PC-9 (cell line): ENCODE results near the gene SARS2. TPM values are rescaled to one million over a fixed set of nuclear protein-coding genes. Genes with fewer than 3 reads are reported as not detected.

Experiments used
- BruUV-seq: library from RNA; stranded (reverse); fragments of 400-500 nt; replicated peaks from 2 replicates; lab custom pipeline; 2021; lab: Mats Ljungman, UMichigan
- CTCF ChIA-PET: fragments of 300-600 bp; sonication (Branson Sonifier 250); formaldehyde crosslinking; loops from one replicate; lab custom pipeline; 2022; ENCODE audit warnings: antibody characterized with exemption; lab: Charles Lee
- POLR2A ChIA-PET: fragments of 300-600 bp; sonication (Branson Sonifier 250); formaldehyde crosslinking; loops from one replicate; lab custom pipeline; 2022; ENCODE audit warnings: antibody characterized with exemption; ENCODE audit not compliant: unreplicated experiment; lab: Charles Lee
- DNase-seq, 2 experiments: peaks; one replicate each; pipeline versions ENCODE4 v3.0.0 to v3.0.0-alpha.2; 2015 to 2022; ENCODE audit warnings: mixed read lengths in 1 of 2
- H2AFZ ChIP-seq: fragments of 200-600 bp; sonication (generic); 2 replicates; pipeline ENCODE4 v1.8.1; 2017; ENCODE audit warnings: antibody characterized with exemption
- H3F3A ChIP-seq: fragments of 200-600 bp; sonication (generic); 2 replicates; pipeline ENCODE4 v1.8.1; 2017; ENCODE audit warnings: antibody characterized with exemption, mild to moderate bottlenecking, low read depth; ENCODE audit not compliant: insufficient read depth
- H3K27ac ChIP-seq: fragments of 200-600 bp; sonication (generic); 2 replicates; pipeline ENCODE4 v1.6.1; 2016; ENCODE audit warnings: mixed run types
- H3K27me3 ChIP-seq: fragments of 200-600 bp; sonication (generic); 2 replicates; pipeline ENCODE4 v1.6.1; 2016; ENCODE audit warnings: low read depth, mixed run types; ENCODE audit not compliant: insufficient read depth
- H3K36me3 ChIP-seq: fragments of 200-600 bp; sonication (generic); 2 replicates; pipeline ENCODE4 v1.6.1; 2016; ENCODE audit warnings: low read depth, mixed run types
- H3K4me1 ChIP-seq: fragments of 200-600 bp; sonication (generic); replicated peaks from 2 replicates; pipeline ENCODE4 v1.6.1; 2016; ENCODE audit warnings: mixed run types; ENCODE audit not compliant: insufficient read depth
- H3K4me2 ChIP-seq: fragments of 200-600 bp; sonication (generic); 2 replicates; pipeline ENCODE4 v1.6.1; 2017; ENCODE audit warnings: mixed run types
- H3K4me3 ChIP-seq: fragments of 200-600 bp; sonication (generic); 2 replicates; pipeline ENCODE4 v1.6.1; 2016; ENCODE audit warnings: mixed run types
- H3K79me2 ChIP-seq: fragments of 200-600 bp; sonication (generic); 2 replicates; pipeline ENCODE4 v1.6.1; 2017; ENCODE audit warnings: low read depth, mixed run types
- H3K9me2 ChIP-seq: fragments of 200-600 bp; sonication (generic); 2 replicates; pipeline ENCODE4 v1.8.1; 2017; ENCODE audit warnings: mild to moderate bottlenecking; ENCODE audit not compliant: insufficient read depth
- H3K9me3 ChIP-seq: fragments of 200-600 bp; sonication (generic); 2 replicates; pipeline ENCODE4 v1.8.1; 2016; ENCODE audit warnings: low read depth; ENCODE audit not compliant: insufficient read depth
- H4K20me1 ChIP-seq: fragments of 200-600 bp; sonication (generic); 2 replicates; pipeline ENCODE4 v1.8.1; 2017; ENCODE audit not compliant: insufficient read depth
- EZH2 ChIP-seq: fragments of 200-600 bp; sonication (generic); IDR thresholded peaks from 2 replicates; pipeline ENCODE4 v1.8.0; 2017; ENCODE audit warnings: antibody characterized with exemption, low read depth
- intact Hi-C: fragments of 100-400 bp; cut with micrococcal nuclease; formaldehyde crosslinking; loops from one replicate; pipeline ENCODE4 v1.10.0; 2022; ENCODE audit not compliant: unreplicated experiment
- total RNA-seq: library from RNA; stranded (reverse); gene quantifications from 2 replicates; pipeline ENCODE4 v1.2.3, GENCODE V29; 2021
- TF ChIP-seq, protein P1 (sequence below): fragments of 200-600 bp; sonication (generic); conservative IDR thresholded peaks from 2 replicates; pipeline ENCODE4 v1.6.1; 2017; ENCODE audit warnings: mixed run types, antibody characterized with exemption, mild to moderate bottlenecking, moderate library complexity

SARS2 gene
- total RNA-seq, 1 experiment from 2014 or later: 33.7 TPM

DNA sequence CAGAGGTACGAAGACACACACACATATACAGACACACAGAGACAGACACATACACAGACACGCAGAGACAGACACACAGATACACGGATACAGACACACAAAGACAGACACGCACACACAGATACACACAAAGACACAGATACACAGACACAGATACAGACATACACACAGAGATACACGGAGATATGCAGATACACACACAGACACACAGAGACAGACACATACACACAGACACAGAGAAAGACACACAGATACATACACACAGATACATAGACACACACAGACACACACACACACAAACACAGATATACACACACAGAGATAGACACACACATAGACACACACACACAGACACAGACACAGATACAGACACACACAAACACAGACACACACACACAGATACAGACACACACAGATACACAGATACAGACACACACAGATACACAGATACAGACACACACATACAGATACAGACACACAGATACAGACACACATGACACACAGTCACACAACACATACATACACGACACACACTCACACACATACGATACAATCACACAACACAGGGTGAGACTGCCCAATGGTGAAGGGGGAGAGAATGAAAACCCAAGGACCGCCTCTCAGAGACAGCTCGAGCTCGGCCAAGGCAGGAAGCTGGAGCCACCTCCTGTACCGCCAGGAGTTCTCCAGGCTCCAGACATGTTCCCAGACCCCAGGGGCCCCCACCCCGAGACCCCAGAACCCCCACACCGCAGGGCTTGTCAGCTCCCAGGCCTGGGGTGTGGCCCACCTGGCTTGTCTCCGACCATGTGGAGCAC lies 9.8 kb downstream of the SARS2 start:
- TF ChIP-seq EZH2: no peak
- TF ChIP-seq, protein P1, sequence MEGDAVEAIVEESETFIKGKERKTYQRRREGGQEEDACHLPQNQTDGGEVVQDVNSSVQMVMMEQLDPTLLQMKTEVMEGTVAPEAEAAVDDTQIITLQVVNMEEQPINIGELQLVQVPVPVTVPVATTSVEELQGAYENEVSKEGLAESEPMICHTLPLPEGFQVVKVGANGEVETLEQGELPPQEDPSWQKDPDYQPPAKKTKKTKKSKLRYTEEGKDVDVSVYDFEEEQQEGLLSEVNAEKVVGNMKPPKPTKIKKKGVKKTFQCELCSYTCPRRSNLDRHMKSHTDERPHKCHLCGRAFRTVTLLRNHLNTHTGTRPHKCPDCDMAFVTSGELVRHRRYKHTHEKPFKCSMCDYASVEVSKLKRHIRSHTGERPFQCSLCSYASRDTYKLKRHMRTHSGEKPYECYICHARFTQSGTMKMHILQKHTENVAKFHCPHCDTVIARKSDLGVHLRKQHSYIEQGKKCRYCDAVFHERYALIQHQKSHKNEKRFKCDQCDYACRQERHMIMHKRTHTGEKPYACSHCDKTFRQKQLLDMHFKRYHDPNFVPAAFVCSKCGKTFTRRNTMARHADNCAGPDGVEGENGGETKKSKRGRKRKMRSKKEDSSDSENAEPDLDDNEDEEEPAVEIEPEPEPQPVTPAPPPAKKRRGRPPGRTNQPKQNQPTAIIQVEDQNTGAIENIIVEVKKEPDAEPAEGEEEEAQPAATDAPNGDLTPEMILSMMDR: no peak
- Histone ChIP-seq H3K4me2 (no peak overlapping the region), H3K27me3 (no peaks in the 10 kb centered on the region), H3K79me2 (no peaks in the 10 kb centered on the region), H3K36me3 (no peaks in the 10 kb centered on the region), H2AFZ (no peak overlapping the region), H3K4me1 (no peaks in the 10 kb centered on the region), H3K4me3 (no peak overlapping the region), H3F3A (peaks cover 7% of the 10 kb centered on the region; the same call in 1 of the 2 replicates), H3K9me3 (no peaks in the 10 kb centered on the region), H3K9me2 (no peaks in the 10 kb centered on the region), H4K20me1 (no peaks in the 10 kb centered on the region), H3K27ac (no peak overlapping the region)
- ChIA-PET POLR2A (no interaction called here), CTCF (no interaction called here)
- no peak for DNase-seq
- BruUV-seq: no TSS peak
- intact Hi-C loops: no loop called here

DNA sequence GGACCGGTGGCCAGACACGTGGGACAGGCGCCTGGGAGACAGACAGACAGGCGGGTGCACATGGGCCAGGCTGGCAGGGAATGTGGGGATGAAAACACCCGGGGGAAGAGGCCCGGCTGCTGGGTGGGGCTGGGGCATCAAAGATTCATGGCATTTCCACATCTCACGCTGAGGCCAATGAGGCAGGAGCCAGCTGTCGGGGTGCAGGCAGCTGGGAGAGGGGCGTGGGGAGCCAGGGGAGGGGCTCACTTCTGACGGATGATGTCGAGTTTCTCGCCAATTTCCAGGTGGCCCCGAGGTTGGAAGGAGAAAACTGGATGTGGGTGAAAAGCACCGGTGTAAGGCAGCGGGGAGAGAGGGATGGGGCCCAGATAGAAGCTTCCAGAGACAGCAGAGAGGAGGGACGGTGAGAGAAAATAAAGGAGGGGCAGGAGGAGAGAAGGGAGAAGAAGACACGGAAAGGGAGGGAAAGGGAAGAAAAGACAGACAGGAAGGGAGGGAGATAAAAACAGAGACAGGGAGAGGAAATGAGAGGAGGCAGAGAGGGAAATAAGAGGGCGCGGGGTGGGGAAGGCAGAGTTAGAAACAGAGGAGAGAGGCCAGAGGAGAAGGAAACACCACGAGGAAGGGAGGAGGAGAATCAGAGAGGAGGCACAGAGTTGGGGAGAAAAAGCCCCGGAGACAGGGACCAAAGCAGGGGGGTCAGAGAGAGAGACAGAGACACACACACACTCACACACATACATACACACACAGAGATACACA lies 10.5 kb downstream of the SARS2 start:
- CTCF ChIA-PET: no interaction called here
- POLR2A ChIA-PET: no interaction called here
- no TSS peak for BruUV-seq
- intact Hi-C loops: no loop called here
- Histone ChIP-seq H3K27me3 (no peaks in the 10 kb centered on the region), H3F3A (peaks cover 7% of the 10 kb centered on the region; the same call in 1 of the 2 replicates), H3K79me2 (no peaks in the 10 kb centered on the region), H2AFZ (no peak overlapping the region), H4K20me1 (no peaks in the 10 kb centered on the region), H3K9me2 (no peaks in the 10 kb centered on the region), H3K4me2 (no peak overlapping the region), H3K4me1 (no peaks in the 10 kb centered on the region), H3K27ac (no peak overlapping the region), H3K36me3 (no peaks in the 10 kb centered on the region), H3K9me3 (no peaks in the 10 kb centered on the region), H3K4me3 (no peak overlapping the region)
- TF ChIP-seq, protein P1: no peak
- no peak for TF ChIP-seq EZH2
- no peak for DNase-seq

DNA sequence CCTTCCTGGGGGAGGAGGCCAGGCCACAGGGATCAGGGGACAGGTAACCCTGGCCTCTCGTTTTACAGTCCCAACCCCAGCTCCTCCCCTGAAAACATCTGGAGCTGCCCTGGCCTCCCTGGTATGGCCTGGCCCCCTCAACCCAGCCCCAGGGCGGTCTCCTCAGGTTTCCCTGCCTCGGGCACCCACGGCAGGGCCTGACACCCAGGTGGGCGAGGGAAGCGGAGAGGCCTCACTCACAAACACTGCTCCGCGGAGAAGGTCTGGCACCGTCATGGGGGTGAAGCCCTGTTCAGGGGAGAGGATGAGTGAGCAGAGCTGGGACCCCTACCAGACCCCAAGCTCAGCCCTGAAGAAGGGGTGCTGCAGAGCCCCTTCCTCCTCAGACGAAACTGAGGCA lies 12.0 kb downstream of the SARS2 start:
- no peak for DNase-seq
- no peaks in the 10 kb centered on the region for H4K20me1 ChIP-seq
- H3K27me3 ChIP-seq: no peaks in the 10 kb centered on the region
- intact Hi-C loops: no loop called here
- no peaks in the 10 kb centered on the region for H3K9me2 ChIP-seq
- peaks cover 7% of the 10 kb centered on the region; the same call in 1 of the 2 replicates for H3F3A ChIP-seq
- H3K36me3 ChIP-seq: no peaks in the 10 kb centered on the region
- H2AFZ ChIP-seq: no peak overlapping the region
- no peaks in the 10 kb centered on the region for H3K9me3 ChIP-seq
- TF ChIP-seq, protein P1: no peak
- TF ChIP-seq EZH2: no peak
- no peak overlapping the region for H3K4me3 ChIP-seq
- BruUV-seq: no TSS peak
- no peaks in the 10 kb centered on the region for H3K4me1 ChIP-seq
- no peak overlapping the region for H3K4me2 ChIP-seq
- H3K79me2 ChIP-seq: no peaks in the 10 kb centered on the region
- no peak overlapping the region for H3K27ac ChIP-seq
- POLR2A ChIA-PET: no interaction called here
- CTCF ChIA-PET: interaction anchor here (0.5 kb wide), 1 partner anchor 25 kb away, joined by 10 read pairs; no protein-coding TSS in a partner anchor
